ENCODE measurements around the gene TOB2.
A peak's percentile ranks its signal among the peaks of the same experiment; 100 is the strongest.

TOB2 gene

GRCh38 chr22:41446639-41447434, at the start of gene TOB2:
TOB2 (minus strand) TSS chr22:41446801; CDS start chr22:41437345, 9,456 bp downstream.
- peak; percentile 97 for DNase-seq (ENCODE audit: low read depth)
- TF ChIP-seq, protein P1, sequence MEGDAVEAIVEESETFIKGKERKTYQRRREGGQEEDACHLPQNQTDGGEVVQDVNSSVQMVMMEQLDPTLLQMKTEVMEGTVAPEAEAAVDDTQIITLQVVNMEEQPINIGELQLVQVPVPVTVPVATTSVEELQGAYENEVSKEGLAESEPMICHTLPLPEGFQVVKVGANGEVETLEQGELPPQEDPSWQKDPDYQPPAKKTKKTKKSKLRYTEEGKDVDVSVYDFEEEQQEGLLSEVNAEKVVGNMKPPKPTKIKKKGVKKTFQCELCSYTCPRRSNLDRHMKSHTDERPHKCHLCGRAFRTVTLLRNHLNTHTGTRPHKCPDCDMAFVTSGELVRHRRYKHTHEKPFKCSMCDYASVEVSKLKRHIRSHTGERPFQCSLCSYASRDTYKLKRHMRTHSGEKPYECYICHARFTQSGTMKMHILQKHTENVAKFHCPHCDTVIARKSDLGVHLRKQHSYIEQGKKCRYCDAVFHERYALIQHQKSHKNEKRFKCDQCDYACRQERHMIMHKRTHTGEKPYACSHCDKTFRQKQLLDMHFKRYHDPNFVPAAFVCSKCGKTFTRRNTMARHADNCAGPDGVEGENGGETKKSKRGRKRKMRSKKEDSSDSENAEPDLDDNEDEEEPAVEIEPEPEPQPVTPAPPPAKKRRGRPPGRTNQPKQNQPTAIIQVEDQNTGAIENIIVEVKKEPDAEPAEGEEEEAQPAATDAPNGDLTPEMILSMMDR (conservative IDR thresholded peaks at IDR 0.05; ENCODE audit: low read depth, low read length), result no peak
- peak within 1 kb of the TSS; percentile 95 for H3K4me3 ChIP-seq (ENCODE audit: low read depth, low read length)

- TF ChIP-seq, protein P1 (conservative IDR thresholded peaks at IDR 0.05; ENCODE audit: low read depth, low read length), result no peak
- DNase-seq (ENCODE audit: low read depth), result peak; percentile 49
Measured at GRCh38 chr22:41491374-41492100, 44.9 kb upstream of the TOB2 start.

GRCh38 chr22:41488596-41489385, 42.2 kb upstream of the TOB2 start:
- H3K4me3 ChIP-seq (ENCODE audit: low read depth, low read length), result no peak overlapping the region
- no peak for DNase-seq (ENCODE audit: low read depth)
- TF ChIP-seq, protein P1 (conservative IDR thresholded peaks at IDR 0.05; ENCODE audit: low read depth, low read length), result no peak

More at GRCh38 chr22:41491374-41492100, 44.9 kb upstream of the TOB2 start:
- H3K4me3 ChIP-seq (ENCODE audit: low read depth, low read length), result no peak overlapping the region

GRCh38 chr22:41488076-41488475, 41.5 kb upstream of the TOB2 start:
- TF ChIP-seq, protein P1 (conservative IDR thresholded peaks at IDR 0.05; ENCODE audit: low read depth, low read length), result no peak
- no peak for DNase-seq (ENCODE audit: low read depth)
- H3K4me3 ChIP-seq (ENCODE audit: low read depth, low read length), result no peak overlapping the region

DNA sequence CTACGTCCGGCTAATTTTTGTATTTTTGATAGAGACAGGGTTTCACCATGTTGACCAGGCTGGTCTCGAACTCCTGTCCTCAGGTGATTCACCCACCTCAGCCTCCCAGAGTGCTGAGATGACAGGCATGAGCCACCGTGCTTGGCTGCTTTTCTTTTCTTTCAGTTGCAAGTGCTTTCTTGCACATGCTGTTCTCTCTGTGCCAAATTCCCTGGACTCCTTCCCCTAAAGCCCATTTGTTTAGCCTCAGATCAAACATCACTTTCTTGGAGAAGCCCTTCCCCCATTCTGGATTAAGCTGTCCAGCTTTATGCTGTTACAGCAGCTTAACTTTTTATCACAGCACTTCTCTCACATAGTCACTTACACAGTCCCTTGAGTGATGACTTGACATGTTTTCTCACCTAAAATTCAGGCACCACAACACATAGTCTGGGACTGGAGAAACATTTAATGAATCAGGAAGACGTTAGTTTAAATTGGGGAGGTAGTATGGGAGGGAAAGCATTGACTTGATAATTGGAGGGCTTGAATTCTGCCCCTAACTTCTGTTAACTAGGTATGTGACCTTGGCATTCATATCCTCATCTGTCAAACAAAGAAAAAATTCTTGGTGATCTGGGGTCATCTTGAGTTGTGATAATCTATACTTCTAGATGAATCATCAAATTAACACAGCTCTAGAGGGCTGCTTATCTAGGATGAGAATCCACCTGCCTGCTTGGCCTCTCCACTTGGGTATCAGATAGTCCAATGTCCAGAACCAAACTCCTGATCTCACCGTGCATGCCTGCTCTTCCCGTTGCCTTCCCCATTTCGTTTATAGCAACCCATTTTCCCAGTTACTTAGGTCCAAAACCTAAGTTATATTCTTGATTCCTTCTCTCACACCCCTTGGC, 40.7 kb upstream of the TOB2 start:
- no peak for DNase-seq (ENCODE audit: low read depth)
- no peak overlapping the region for H3K4me3 ChIP-seq (ENCODE audit: low read depth, low read length)
- TF ChIP-seq, protein P1 (conservative IDR thresholded peaks at IDR 0.05; ENCODE audit: low read depth, low read length), result no peak

DNA sequence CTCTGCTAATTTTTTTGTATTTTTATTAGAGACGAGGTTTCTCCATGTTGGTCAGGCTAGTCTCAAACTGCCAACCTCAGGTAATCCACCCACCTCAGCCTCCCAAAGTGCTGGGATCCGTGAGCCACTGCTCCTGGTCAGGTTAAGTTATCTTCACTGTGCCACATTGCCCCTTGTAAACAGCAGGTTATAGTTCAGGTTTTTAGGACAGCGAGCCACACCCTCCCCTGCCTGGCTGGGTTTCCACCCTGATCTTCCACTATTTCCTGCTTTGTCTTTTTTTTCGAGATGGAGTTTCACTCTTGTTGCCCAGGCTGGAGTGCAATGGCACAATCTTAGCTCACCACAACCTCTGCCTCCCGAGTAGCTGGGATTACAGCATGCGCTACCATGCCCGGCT, 38.4 kb upstream of the TOB2 start:
- no peak for DNase-seq (ENCODE audit: low read depth)
- H3K4me3 ChIP-seq (ENCODE audit: low read depth, low read length), result no peak overlapping the region
- TF ChIP-seq, protein P1 (conservative IDR thresholded peaks at IDR 0.05; ENCODE audit: low read depth, low read length), result no peak

All from choroid plexus epithelial cell (primary cell).